T47D (cell line): ENCODE measurements around the gene CYP4A22.
"Not testable (repeated sequence)": the region's sequence is repeated elsewhere in the genome, so short reads cannot be mapped to it uniquely, and the experiment has no call there.

Experiments used
- DNase-seq, 2 experiments: peaks; one replicate each; pipeline versions ENCODE4 v3.0.0 to v3.0.0-alpha.2; 2011 to 2012; ENCODE audit warnings: low read depth in 1 of 2, low spot score in 1 of 2
- JUND ChIP-seq: IDR thresholded peaks from 2 replicates; pipeline ENCODE4 v1.6.1; 2012; ENCODE audit warnings: low read depth
- in situ Hi-C: cut with HindIII; loops from 2 replicates; pipeline ENCODE4 v1.10.0; 2016; ENCODE audit warnings: low sequenced_read_pairs, low pct_unique_long_range_greater_than_20kb

Gene CYP4A22

DNA sequence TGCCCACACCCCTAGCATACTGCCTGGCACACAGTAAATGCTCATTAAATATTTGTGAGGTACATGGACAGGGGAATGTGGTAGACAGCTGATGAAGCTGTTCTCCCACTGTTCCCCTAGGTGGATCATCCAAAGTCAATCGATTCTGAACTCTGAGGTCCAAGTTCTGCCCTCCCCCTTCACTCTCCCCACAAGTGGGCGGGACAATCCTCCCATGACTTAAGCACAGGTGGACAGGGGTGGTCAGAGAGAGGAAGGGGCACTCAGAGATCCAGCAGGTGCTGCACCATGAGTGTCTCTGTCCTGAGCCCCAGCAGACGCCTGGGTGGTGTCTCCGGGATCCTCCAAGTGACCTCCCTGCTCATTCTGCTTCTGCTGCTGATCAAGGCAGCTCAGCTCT is at the start of gene CYP4A22:
TSS of gene CYP4A22 (plus strand) at position 244 of the 400 bp plus-strand sequence. CDS start at position 289, 45 bp downstream.
- in situ Hi-C loops: no loop called here
- DNase-seq: no peak
- no peak for TF ChIP-seq JUND

DNA sequence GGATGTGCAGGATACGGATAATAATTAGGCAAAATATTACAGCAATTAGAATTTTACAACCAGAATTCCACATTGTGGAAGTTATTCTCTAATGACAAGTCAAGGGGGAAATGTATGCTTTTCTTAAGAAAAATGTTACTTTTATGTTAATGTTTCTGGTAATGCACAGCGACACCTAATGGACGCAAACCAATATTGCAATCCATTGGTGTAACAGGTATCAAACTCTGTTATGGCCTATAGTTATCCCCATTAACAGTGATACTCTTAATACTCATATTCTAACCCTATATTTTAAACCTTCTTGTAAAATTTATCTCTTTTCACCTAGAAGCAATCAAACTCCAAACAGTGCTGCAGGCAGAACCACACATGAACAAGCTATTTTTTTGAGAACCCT is 47.9 kb upstream of the CYP4A22 start:
- DNase-seq: peak in 1 of 2 experiments; percentile 41
- in situ Hi-C loops: not testable (repeated sequence)

DNA sequence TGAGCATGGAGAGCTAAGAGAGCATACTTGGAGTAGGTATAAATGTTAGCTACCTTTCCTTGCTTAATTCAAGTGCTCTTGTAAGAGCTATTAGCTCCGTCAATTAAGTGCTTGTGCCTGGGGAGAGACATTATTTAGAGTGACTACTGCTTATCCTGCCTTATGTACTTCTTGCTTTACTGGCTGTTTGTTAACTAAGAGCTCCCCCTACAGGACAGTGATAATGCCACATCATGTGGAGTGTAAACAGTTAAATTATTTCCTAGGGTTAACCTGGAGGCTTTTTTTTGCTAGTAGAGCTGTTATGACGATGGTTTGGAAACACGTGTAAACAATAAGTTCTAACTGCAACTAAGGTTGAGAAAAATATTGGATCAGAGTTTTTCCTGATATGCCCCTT is 45.8 kb upstream of the CYP4A22 start:
- in situ Hi-C loops, DNase-seq: not testable (repeated sequence)

- no peak for TF ChIP-seq JUND
- in situ Hi-C loops: no loop called here
- DNase-seq: no peak
Measured at GRCh38 chr1:47104816-47105215, 32.4 kb upstream of the CYP4A22 start.

DNA sequence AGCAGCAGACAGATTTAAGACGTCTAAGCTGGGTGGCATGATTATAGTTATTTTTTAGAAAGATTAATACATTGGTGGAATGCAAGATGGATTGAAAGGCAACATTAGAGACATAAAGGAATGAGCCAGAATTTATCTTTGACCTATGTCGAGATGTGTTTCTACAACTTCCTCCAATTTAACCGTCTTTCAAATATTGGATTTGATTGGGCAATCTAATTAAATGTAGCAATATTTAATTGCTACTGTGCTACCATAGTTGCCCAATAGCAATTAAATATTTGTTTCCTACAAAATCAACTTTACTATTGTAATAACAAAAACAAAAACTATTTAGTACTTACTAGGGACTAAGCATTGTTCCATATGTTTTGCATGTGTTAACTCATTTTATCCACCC is 30.4 kb upstream of the CYP4A22 start:
- no peak for TF ChIP-seq JUND
- in situ Hi-C loops: no loop called here

GRCh38 chr1:47107851-47108574 is 29.2 kb upstream of the CYP4A22 start:
- in situ Hi-C loops, DNase-seq: not testable (repeated sequence)

More for the DNA sequence above, 30.4 kb upstream of the CYP4A22 start:
- no peak for DNase-seq

DNA sequence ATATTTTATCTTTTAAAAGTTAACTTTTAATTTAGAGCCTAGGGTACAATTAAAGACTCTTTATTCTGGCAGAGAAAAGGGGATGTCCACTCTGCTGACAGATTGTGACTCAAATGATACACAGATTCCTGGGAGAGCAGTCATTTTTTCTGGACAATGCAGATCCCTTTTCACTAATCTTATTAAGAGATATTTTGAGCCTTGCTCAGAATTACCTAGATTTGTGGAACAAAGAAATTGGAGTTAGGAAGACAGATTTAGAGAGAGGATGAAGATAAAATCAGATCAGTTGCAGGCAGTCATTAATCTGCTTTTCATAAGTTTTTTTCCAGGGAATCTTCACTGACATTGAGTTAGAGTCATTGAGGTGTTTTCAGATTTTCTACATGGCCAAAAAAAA is 27.8 kb upstream of the CYP4A22 start:
- DNase-seq, in situ Hi-C loops: not testable (repeated sequence)

GRCh38 chr1:47113178-47113577 is 24.1 kb upstream of the CYP4A22 start:
- in situ Hi-C loops: no loop called here
- no peak for TF ChIP-seq JUND
- no peak for DNase-seq

DNA sequence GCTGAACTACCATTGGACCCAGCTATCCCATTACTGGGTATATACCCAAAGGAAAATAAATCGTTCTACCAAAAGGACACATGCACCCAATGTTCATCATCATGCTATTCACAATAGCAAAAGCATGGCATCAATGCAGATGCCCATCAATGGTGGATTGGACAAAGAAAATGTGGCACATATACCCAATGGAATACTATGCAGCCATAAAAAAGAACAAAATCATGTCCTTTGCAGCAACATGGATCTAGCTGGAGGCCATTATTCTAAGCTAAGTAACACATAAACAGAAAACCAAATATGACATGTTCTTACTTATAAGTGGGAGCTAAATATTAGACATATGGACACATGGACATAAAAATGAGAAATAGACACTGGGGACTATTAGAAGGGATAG is 16.2 kb upstream of the CYP4A22 start:
- in situ Hi-C loops: not testable (repeated sequence)

GRCh38 chr1:47124834-47125233 is 12.4 kb upstream of the CYP4A22 start:
- DNase-seq, in situ Hi-C loops: not testable (repeated sequence)

More for the DNA sequence above, 16.2 kb upstream of the CYP4A22 start:
- DNase-seq: not testable (repeated sequence)

DNA sequence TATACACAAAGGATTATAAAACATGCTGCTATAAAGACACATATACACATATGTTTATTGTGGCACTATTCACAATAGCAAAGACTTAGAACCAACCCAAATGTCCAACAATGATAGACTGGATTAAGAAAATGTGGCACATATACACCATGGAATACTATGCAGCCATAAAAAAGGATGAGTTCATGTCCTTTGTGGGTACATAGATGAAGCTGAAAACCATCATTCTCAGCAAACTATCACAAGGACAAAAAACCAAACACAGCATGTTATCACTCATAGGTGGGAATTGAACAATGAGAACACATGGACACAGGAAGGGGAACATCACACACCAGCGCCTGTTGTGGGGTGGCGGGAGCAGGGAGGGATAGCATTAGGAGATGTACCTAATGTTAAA is 10.2 kb upstream of the CYP4A22 start:
- in situ Hi-C loops, DNase-seq: not testable (repeated sequence)

DNA sequence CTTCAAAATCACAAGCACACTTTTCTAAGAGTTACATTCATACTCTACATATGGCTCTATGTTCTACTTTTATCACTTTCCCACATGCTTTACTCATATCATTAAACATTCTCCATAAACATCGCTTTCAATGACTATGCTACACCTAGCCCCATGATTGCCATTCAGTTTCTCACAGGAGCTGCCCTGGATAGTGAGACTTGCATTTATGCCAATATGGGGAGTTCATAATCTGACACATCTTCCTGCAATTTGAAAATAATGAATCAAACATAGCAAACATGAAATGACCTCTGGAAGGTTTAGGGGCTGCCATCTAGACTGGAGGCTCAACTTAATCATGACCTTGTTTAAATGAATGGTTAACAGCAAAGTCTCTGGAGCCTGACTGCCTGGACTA is 9.0 kb upstream of the CYP4A22 start:
- in situ Hi-C loops: no loop called here
- DNase-seq: no peak
- TF ChIP-seq JUND: no peak

DNA sequence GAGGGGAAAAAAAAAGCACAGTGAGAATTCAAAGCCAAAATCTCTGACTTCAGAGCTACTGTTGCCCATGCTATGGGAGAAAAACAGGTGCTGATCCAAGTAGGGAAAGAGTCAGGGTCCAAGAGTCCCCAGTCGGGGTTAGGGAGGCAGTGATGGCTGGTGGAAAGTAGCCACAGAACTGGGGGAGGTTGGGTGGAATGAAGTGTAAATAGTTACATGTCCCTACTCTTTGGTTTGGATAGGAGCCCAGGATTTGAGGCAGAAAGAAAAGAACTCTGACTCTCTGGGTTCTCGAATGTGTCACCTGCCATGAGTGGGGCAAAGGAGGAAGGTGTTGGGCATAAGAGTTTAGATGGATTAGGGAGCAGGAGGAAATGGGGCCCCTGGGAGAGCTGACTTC is 8.4 kb upstream of the CYP4A22 start:
- DNase-seq: peak in 1 of 2 experiments; percentile 10
- in situ Hi-C loops: not testable (repeated sequence)

- DNase-seq, in situ Hi-C loops: not testable (repeated sequence)
Measured at GRCh38 chr1:47129489-47130230, 7.6 kb upstream of the CYP4A22 start.

DNA sequence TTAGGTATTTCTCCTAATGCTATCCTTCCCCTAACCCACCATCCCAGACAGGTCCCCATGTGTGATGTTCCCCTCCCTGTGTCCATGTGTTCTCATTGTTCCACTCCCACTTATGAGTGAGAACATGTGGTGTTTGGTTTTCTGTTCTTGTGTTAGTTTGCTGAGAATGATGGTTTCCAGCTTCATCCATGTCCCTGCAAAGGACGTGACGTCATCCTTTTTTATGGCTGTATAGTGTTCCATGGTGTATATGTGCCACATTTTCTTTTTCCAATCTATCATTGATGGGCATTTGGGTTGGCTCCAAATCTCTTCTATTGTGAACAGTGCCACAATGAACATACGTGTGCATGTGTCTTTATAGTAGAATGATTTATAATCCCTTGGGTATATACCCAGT is 4.6 kb upstream of the CYP4A22 start:
- DNase-seq, in situ Hi-C loops: not testable (repeated sequence)
